HG02610 (cell line): ENCODE measurements around the gene RBPMS2.
"Not testable (repeated sequence)": the region's sequence is repeated elsewhere in the genome, so short reads cannot be mapped to it uniquely, and the experiment has no call there.

Experiments
- ATAC-seq: cut with Tn5 transposase; IDR thresholded peaks from one replicate; pipeline ENCODE4 v1.9.1; 2021; ENCODE audit warnings: mild to moderate bottlenecking, moderate library complexity; ENCODE audit not compliant: unreplicated experiment

RBPMS2 gene

GRCh38 chr15:64775551-64776401 is at the start of gene RBPMS2:
Gene RBPMS2, minus strand, starts transcription at chr15:64775589. Its CDS starts 270 bp downstream, at chr15:64775319.
- no peak for ATAC-seq

GRCh38 chr15:64824929-64825430 is 49.6 kb upstream of the RBPMS2 start:
- no peak for ATAC-seq

GRCh38 chr15:64816452-64816851 is 41.1 kb upstream of the RBPMS2 start:
- no peak for ATAC-seq

- not testable (repeated sequence) for ATAC-seq
Measured at GRCh38 chr15:64814965-64815364, 39.6 kb upstream of the RBPMS2 start.

GRCh38 chr15:64814283-64814682 is 38.9 kb upstream of the RBPMS2 start:
- not testable (repeated sequence) for ATAC-seq

- no peak for ATAC-seq
Measured at GRCh38 chr15:64813075-64813474, 37.7 kb upstream of the RBPMS2 start.

- ATAC-seq, result no peak
Measured at GRCh38 chr15:64810497-64811326, 35.3 kb upstream of the RBPMS2 start.

GRCh38 chr15:64809649-64810496 is 34.5 kb upstream of the RBPMS2 start:
- no peak for ATAC-seq

- ATAC-seq, result no peak
Measured at GRCh38 chr15:64808785-64809453, 33.5 kb upstream of the RBPMS2 start.

GRCh38 chr15:64807751-64808222 is 32.4 kb upstream of the RBPMS2 start:
- no peak for ATAC-seq

- no peak for ATAC-seq
Measured at GRCh38 chr15:64807051-64807749, 31.8 kb upstream of the RBPMS2 start.

GRCh38 chr15:64806509-64806908 is 31.1 kb upstream of the RBPMS2 start:
- no peak for ATAC-seq

GRCh38 chr15:64804619-64805018 is 29.2 kb upstream of the RBPMS2 start:
- no peak for ATAC-seq

GRCh38 chr15:64803526-64803925 is 28.1 kb upstream of the RBPMS2 start:
- ATAC-seq, result no peak

GRCh38 chr15:64800476-64800875 is 25.1 kb upstream of the RBPMS2 start:
- no peak for ATAC-seq

GRCh38 chr15:64798905-64799304 is 23.5 kb upstream of the RBPMS2 start:
- not testable (repeated sequence) for ATAC-seq

- not testable (repeated sequence) for ATAC-seq
Measured at GRCh38 chr15:64795921-64796320, 20.5 kb upstream of the RBPMS2 start.

GRCh38 chr15:64795299-64795698 is 19.9 kb upstream of the RBPMS2 start:
- not testable (repeated sequence) for ATAC-seq

- ATAC-seq, result no peak
Measured at GRCh38 chr15:64792282-64792681, 16.9 kb upstream of the RBPMS2 start.
